CD4-positive, alpha-beta T cell (primary cell): ENCODE data around the gene MSMB. TPM values are rescaled to one million over a fixed set of nuclear protein-coding genes. Genes with fewer than 3 reads are reported as not detected.

ENCODE experiments used
- ATAC-seq: fragments of 200-7000 bp; cut with Tn5 transposase; one replicate; pipeline ENCODE4 v1.10.0; 2022; ENCODE audit warnings: mild to moderate bottlenecking; ENCODE audit not compliant: poor library complexity
- CTCF ChIA-PET: fragments of 350-600 bp; sonication (Branson Sonifier 250); formaldehyde crosslinking; loops from one replicate; lab custom pipeline; 2021; ENCODE audit warnings: antibody characterized with exemption, inconsistent platforms; lab: Charles Lee
- POLR2A ChIA-PET: fragments of 350-600 bp; sonication (Branson Sonifier 250); formaldehyde crosslinking; loops from one replicate; lab custom pipeline; 2021; ENCODE audit warnings: antibody characterized with exemption, inconsistent platforms; lab: Charles Lee
- DNase-seq, 14 experiments: peaks; one replicate each; pipeline ENCODE4 v3.0.0-alpha.2; 2013 to 2020; ENCODE audit warnings: mixed read lengths in 2 of 14
- H3K27ac ChIP-seq, 2 donors: one replicate each; pipeline versions ENCODE4 v1.5.1 to v1.7.0; 2013; ENCODE audit warnings: low read length in 2 of 2, low read depth in 1 of 2, mild to moderate bottlenecking in 1 of 2
- H3K27me3 ChIP-seq, 2 experiments: 1 replicate in 1 of 2; 2 replicates in 1 of 2; pipeline versions ENCODE4 v1.6.1 to v1.7.0; 2013; ENCODE audit warnings: low read length in 2 of 2, control low read depth in 1 of 2, mild to moderate bottlenecking in 1 of 2, moderate library complexity in 1 of 2; ENCODE audit not compliant: insufficient read depth in 2 of 2, control insufficient read depth in 1 of 2
- H3K36me3 ChIP-seq: one replicate; pipeline ENCODE4 v1.6.1; 2013; ENCODE audit warnings: low read length, control low read depth; ENCODE audit not compliant: insufficient read depth
- H3K4me1 ChIP-seq: one replicate; pipeline ENCODE4 v1.6.1; 2013; ENCODE audit warnings: low read length, control low read depth; ENCODE audit not compliant: insufficient read depth
- H3K4me3 ChIP-seq: one replicate; pipeline ENCODE4 v1.5.1; 2013; ENCODE audit warnings: mild to moderate bottlenecking, low read length, moderate library complexity
- H3K9me3 ChIP-seq, 2 experiments: 1 replicate in 1 of 2; 2 replicates in 1 of 2; pipeline versions ENCODE4 v1.6.1 to v1.7.0; 2013; ENCODE audit warnings: low read length in 2 of 2, mild to moderate bottlenecking in 2 of 2, control low read depth in 1 of 2, moderate library complexity in 1 of 2; ENCODE audit not compliant: control insufficient read depth in 1 of 2, insufficient read depth in 1 of 2
- H3K27ac Mint-ChIP-seq: one replicate; pipeline ENCODE4 v1.8.0; 2020; ENCODE audit warnings: mixed read lengths
- H3K27me3 Mint-ChIP-seq: one replicate; pipeline ENCODE4 v1.8.0; 2021; ENCODE audit warnings: mixed read lengths
- H3K36me3 Mint-ChIP-seq: one replicate; pipeline ENCODE4 v1.8.0; 2021; ENCODE audit warnings: low read depth, mixed read lengths
- H3K4me1 Mint-ChIP-seq: one replicate; pipeline ENCODE4 v1.8.0; 2021; ENCODE audit warnings: low read depth, mixed read lengths
- H3K4me3 Mint-ChIP-seq: one replicate; pipeline ENCODE4 v1.8.0; 2020; ENCODE audit warnings: mild to moderate bottlenecking, mixed read lengths
- H3K9me3 Mint-ChIP-seq: one replicate; pipeline ENCODE4 v1.8.0; 2020; ENCODE audit warnings: mixed read lengths
- intact Hi-C, 2 experiments: fragments of 100-400 bp; cut with DNase I in 1 of 2; cut with micrococcal nuclease in 1 of 2; formaldehyde crosslinking; loops; one replicate each; pipeline versions ENCODE4 v1.15.1 to v1.9.0; 2023 to 2025; cut with DNase I, micrococcal nuclease
- total RNA-seq, 174 experiments: library from RNA in 2 of 174; stranded (reverse) in 2 of 174; gene quantifications; one replicate each; pipeline ENCODE4 v1.2.3 and lab custom pipeline; 2021 to 2026
- TF ChIP-seq, protein P1 (sequence below): fragments of 200-600 bp; IDR thresholded peaks from one replicate; pipeline ENCODE4 v1.8.0; 2022; ENCODE audit warnings: antibody characterized with exemption, mild to moderate bottlenecking

MSMB gene
- total RNA-seq, 2 experiments from 2014 or later, result not detected

DNA sequence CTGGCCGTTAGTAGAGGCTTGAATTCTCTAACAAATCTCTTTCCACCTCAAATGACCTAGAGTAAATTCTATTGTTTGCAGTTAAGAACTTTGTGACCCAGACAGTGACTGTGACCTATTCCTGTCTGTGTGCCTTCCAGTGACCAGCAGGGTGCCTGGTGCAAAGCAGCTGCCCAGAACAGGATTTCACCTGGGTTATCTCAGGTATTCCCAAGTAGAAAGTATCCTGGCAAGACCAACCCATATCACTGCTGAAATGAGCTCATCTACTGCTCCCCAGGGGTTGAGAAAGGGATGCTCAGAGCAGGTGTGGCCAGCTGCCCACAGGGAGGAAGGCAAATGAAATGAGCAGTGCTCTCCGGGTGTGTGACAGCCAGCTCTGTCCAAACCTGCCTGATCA is 2.1 kb upstream of the MSMB start:
- Histone ChIP-seq H3K36me3 (no peaks in the 10 kb centered on the region), H3K27me3 (peaks cover 0 to 2% of the 10 kb centered on the region in 2 experiments), H3K27ac (no peak overlapping the region), H3K4me1 (no peaks in the 10 kb centered on the region), H3K4me3 (no peak overlapping the region), H3K9me3 (no peaks in the 10 kb centered on the region)
- TF ChIP-seq, protein P1, sequence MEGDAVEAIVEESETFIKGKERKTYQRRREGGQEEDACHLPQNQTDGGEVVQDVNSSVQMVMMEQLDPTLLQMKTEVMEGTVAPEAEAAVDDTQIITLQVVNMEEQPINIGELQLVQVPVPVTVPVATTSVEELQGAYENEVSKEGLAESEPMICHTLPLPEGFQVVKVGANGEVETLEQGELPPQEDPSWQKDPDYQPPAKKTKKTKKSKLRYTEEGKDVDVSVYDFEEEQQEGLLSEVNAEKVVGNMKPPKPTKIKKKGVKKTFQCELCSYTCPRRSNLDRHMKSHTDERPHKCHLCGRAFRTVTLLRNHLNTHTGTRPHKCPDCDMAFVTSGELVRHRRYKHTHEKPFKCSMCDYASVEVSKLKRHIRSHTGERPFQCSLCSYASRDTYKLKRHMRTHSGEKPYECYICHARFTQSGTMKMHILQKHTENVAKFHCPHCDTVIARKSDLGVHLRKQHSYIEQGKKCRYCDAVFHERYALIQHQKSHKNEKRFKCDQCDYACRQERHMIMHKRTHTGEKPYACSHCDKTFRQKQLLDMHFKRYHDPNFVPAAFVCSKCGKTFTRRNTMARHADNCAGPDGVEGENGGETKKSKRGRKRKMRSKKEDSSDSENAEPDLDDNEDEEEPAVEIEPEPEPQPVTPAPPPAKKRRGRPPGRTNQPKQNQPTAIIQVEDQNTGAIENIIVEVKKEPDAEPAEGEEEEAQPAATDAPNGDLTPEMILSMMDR, result no peak
- Mint-ChIP-seq H3K4me3 (no peak overlapping the region), H3K27me3 (no peaks in the 10 kb centered on the region), H3K4me1 (peaks cover 7% of the 10 kb centered on the region), H3K9me3 (no peaks in the 10 kb centered on the region), H3K27ac (no peak overlapping the region), H3K36me3 (no peaks in the 10 kb centered on the region)
- ATAC-seq (no peak), DNase-seq (no peak)
- intact Hi-C loops, result no loop called here
- CTCF ChIA-PET, result no interaction called here
- POLR2A ChIA-PET, result no interaction called here

DNA sequence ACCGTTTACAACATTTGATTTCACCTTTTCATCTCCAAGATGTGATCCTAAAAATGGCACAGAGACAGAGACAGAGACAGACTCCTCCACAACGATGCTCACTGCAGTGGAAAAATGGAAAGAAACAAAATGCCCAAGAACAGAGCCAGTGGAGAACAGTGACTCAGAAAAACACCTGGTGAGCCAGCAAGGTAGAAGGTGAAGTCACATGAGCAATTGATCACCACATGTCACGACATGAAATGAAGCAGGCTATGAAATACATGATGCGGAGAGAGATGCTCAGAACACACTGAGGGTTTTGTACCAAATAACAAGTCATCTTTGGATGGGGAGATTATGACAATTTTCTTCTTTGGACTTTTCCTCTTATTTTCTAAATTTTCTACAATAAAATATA is 3.5 kb downstream of the MSMB start:
- Mint-ChIP-seq H3K9me3 (no peaks in the 10 kb centered on the region), H3K36me3 (no peaks in the 10 kb centered on the region), H3K4me1 (no peaks in the 10 kb centered on the region), H3K4me3 (no peak overlapping the region), H3K27me3 (no peaks in the 10 kb centered on the region), H3K27ac (no peak overlapping the region)
- no peak overlapping the region for H3K4me3 ChIP-seq
- ATAC-seq (no peak), DNase-seq (no peak)
- ChIA-PET CTCF (no interaction called here), POLR2A (no interaction called here)
- H3K36me3 ChIP-seq, result no peaks in the 10 kb centered on the region
- TF ChIP-seq, protein P1, result no peak
- no peak overlapping the region for H3K27ac ChIP-seq
- H3K9me3 ChIP-seq, result no peaks in the 10 kb centered on the region
- H3K4me1 ChIP-seq, result no peaks in the 10 kb centered on the region
- H3K27me3 ChIP-seq, result no peaks in the 10 kb centered on the region
- intact Hi-C loops, result no loop called here

DNA sequence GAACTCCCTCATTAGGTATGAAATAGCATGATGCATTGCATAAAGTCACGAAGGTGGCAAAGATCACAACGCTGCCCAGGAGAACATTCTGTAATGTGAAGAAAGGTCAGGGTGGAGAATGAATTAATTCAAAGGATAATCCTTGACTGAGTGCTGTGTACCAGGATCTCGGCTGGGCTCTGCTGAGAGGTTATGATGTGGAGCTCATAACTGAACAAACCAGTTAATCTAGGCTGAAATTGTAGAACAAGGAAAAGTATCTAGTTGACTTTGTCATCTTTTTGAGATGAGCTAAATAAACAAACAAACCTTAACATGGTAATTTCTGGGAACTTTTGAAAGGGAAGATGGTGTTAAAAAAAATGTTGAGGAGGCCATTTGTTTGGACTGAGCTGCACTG is 6.1 kb downstream of the MSMB start:
- no peak overlapping the region for H3K27ac ChIP-seq
- DNase-seq (no peak), ATAC-seq (no peak)
- no peaks in the 10 kb centered on the region for H3K9me3 ChIP-seq
- Mint-ChIP-seq H3K27me3 (no peaks in the 10 kb centered on the region), H3K27ac (no peak overlapping the region), H3K4me1 (no peaks in the 10 kb centered on the region), H3K9me3 (no peaks in the 10 kb centered on the region), H3K4me3 (no peak overlapping the region), H3K36me3 (no peaks in the 10 kb centered on the region)
- H3K36me3 ChIP-seq, result no peaks in the 10 kb centered on the region
- H3K4me3 ChIP-seq, result no peak overlapping the region
- TF ChIP-seq, protein P1, result no peak
- H3K4me1 ChIP-seq, result no peaks in the 10 kb centered on the region
- H3K27me3 ChIP-seq, result no peaks in the 10 kb centered on the region
- intact Hi-C loops, result no loop called here
- CTCF ChIA-PET, result no interaction called here
- POLR2A ChIA-PET, result no interaction called here
